ENCODE measurements around the gene HIRA.
"Not testable (repeated sequence)": the region's sequence is repeated elsewhere in the genome, so short reads cannot be mapped to it uniquely, and the experiment has no call there.

The HIRA gene

GRCh38 chr22:19323420-19323819 lies 108.1 kb downstream of the HIRA start:
- DNase-seq, result not testable (repeated sequence)

GRCh38 chr22:19321757-19322156 lies 109.8 kb downstream of the HIRA start:
- DNase-seq, result no peak

- not testable (repeated sequence) for DNase-seq
Measured at GRCh38 chr22:19320136-19320535, 111.4 kb downstream of the HIRA start.

GRCh38 chr22:19319281-19319680 lies 112.3 kb downstream of the HIRA start:
- DNase-seq, result no peak

- no peak for DNase-seq
Measured at GRCh38 chr22:19317865-19318264, 113.7 kb downstream of the HIRA start.

- DNase-seq, result no peak
Measured at GRCh38 chr22:19307872-19308271, 123.7 kb downstream of the HIRA start.

- not testable (repeated sequence) for DNase-seq
Measured at GRCh38 chr22:19306535-19306934, 125.0 kb downstream of the HIRA start.

- DNase-seq, result no peak
Measured at GRCh38 chr22:19304547-19304946, 127.0 kb downstream of the HIRA start.

GRCh38 chr22:19303785-19304184 lies 127.7 kb downstream of the HIRA start:
- no peak for DNase-seq

GRCh38 chr22:19295733-19296132 lies 135.8 kb downstream of the HIRA start:
- DNase-seq, result no peak

GRCh38 chr22:19292458-19293230 lies 138.9 kb downstream of the HIRA start:
- DNase-seq, result no peak

GRCh38 chr22:19291580-19292457 lies 139.7 kb downstream of the HIRA start, which contains the start of gene CLTCL1:
Gene CLTCL1, minus strand, starts transcription at chr22:19291719. Its CDS starts 78 bp downstream, at chr22:19291641.
- DNase-seq, result peak; percentile 69

- DNase-seq, result peak; percentile 41
Measured at GRCh38 chr22:19291218-19291579, 140.3 kb downstream of the HIRA start.

GRCh38 chr22:19290400-19291217 lies 140.9 kb downstream of the HIRA start:
- DNase-seq, result no peak

GRCh38 chr22:19289475-19290161 lies 141.9 kb downstream of the HIRA start:
- DNase-seq, result peak; percentile 75

GRCh38 chr22:19287889-19288288 lies 143.6 kb downstream of the HIRA start:
- DNase-seq, result peak; percentile 82

- peak; percentile 21 for DNase-seq
Measured at GRCh38 chr22:19287076-19287707, 144.3 kb downstream of the HIRA start.

- DNase-seq, result peak; percentile 45
Measured at GRCh38 chr22:19285831-19286230, 145.7 kb downstream of the HIRA start.
